NAMALWA (cell line): Measurements from ENCODE around the gene PDYN.

ENCODE experiments used
- DNase-seq: peaks from one replicate; pipeline ENCODE4 v3.0.0-alpha.2; 2015; ENCODE audit warnings: low spot score

PDYN gene

GRCh38 chr20:1994627-1995026 lies 769 bp upstream of the PDYN start:
- no peak for DNase-seq

GRCh38 chr20:1992359-1993110 lies 1.3 kb downstream of the PDYN start:
- DNase-seq: no peak

- no peak for DNase-seq
These were observed 6.0 kb downstream of the PDYN start for GRCh38 chr20:1987826-1988225.

DNA sequence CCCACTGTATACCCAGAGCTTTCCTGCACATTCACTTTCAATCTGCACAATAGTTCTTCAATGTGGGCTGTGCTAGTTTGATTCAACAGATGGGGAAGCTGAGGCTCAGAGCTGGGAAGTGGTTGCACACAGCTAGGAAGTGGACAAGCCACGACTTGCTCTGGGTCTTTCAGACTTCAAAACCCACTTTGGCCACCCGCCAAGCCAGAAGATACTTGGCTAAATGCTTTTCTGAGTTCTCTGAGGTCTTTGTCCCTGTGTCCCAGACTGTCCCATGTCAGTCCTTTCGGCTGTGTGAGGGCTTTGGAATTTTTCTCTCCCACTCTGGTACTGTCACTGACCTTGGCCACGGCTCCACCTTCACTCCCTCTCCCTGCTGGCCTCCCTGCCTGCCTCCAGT lies 10.6 kb downstream of the PDYN start:
- no peak for DNase-seq

DNA sequence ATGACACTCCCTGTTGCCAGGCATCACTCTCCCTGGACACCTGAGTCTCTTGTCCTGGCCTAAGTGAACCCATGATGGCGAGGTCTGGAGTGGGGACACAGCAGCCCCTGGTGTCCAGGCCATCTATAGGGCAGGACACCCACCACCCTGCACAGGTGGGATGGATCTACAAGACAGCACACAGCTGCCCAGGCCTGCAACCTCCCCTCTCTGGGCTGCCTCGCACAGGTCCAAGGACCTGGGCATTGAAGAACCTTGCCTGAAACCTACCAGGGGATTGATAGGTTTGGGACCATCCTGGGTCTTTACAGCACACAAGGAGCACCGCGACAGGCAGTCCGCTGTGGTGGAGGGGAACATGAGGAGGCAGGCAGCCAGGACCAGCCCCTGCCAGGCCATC lies 11.2 kb downstream of the PDYN start:
- no peak for DNase-seq

DNA sequence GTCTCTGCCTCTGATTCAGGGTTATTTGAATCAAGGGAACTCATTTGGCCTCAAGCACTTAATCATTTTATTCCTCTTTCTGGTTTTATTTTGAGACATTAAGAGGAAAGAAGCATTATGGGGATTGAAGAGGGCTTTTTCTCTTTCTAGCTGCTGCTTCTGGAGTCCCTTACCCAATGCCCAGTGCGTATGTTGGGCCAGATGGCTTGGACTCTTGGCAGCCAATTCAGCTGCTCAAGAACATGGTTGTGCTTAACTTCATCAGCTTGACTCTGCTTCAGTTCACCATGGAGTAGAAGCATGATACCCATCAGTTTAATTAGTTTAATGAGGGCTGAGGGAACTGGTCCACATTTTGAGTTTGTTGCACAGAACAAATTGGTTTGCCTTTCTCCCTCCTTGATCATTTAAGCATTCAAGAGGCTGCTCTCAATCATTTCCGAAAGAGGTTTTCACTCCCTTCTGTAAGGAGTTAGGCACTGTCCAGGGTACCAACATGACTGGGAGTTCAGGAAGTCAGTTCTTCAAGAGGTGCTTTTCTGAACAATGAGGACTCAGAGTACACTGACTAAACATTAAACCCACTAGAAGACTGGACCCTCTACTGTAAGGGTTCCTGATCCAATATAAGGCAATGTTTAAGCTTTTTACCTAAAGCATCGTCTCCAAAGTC lies 14.6 kb downstream of the PDYN start:
- no peak for DNase-seq

DNA sequence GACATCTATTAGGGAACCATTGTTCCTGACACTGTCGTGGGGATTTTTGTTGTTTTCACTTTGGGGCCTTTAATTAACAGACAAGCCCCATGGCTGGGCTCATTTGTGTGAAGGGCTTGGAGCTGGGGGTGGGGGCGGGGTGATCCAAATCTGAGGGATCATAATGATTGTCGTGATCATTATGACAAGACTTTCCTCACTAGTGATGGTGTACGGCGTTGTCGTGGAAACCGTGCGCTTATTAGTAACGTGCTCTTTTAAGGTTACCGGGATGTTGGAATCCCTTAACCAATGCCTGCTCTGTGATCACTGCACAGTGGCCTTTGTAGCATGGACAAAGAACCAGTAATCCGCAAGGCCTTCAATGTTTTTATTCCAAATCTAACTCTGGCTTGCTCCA lies 18.6 kb downstream of the PDYN start:
- DNase-seq: no peak

- no peak for DNase-seq
These were observed 20.0 kb downstream of the PDYN start for GRCh38 chr20:1973601-1974440.

- DNase-seq: no peak
These were observed 21.8 kb downstream of the PDYN start for GRCh38 chr20:1971893-1972586.

DNA sequence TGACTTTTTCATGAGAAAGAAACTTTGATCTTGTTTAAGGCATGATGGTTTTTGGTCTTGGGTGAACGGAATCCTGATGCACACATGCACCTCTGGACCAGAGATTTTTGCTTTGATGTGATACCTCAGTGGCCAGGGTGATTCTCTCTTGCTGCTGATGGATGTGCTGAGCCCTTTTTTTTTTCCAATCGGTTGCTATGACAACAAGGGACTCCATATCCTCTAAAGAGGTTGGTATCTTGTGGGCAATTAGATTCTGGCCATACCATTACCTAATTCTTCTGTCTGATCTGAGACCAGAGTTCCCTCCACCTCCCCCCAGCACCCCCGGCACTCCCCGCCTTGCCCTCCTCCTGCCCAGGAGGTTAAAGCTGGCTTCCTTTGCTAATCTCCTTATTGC lies 24.9 kb downstream of the PDYN start:
- DNase-seq: no peak

GRCh38 chr20:1965520-1966351 lies 28.1 kb downstream of the PDYN start:
- peak; percentile 86 for DNase-seq

- DNase-seq: no peak
These were observed 29.0 kb downstream of the PDYN start for GRCh38 chr20:1964659-1965405.

DNA sequence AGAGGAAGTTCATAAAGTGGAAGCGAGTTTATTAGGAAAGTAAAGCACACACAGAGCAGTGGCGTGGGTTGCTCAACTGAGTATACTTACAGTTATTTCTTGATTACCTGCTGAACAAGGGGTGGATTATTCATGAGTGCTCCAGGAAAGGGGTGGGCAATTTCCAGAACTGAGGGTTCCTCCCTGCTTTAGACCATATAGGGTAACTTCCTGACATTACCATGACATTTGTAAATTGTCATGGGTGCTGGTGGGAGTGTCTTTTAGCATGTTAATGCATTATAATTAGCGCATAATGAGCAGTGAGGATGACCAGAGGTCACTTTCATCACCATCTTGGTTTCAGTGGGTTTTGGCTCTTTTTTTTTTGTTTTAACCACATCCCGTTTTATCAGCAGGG lies 29.8 kb downstream of the PDYN start:
- DNase-seq: no peak

GRCh38 chr20:1961374-1961773 lies 32.5 kb downstream of the PDYN start:
- DNase-seq: no peak

DNA sequence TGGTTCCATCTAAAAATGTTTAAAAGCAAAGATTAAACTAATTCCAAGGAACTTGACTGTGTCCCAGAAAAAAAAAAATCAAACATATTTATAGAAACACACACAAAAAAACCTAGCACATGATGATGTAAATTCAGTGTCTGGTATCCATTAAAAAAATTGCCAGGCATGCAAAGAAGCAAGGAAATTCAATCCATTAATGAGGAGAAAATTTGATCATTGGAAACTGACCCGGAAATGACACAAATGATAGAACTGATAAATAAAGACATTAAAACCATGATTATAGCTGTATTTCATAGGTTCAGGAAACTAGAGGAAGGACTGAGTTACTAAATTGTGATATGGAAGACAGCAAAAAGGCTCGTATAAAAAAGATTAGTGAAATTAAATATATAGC lies 34.7 kb downstream of the PDYN start:
- no peak for DNase-seq

- DNase-seq: no peak
These were observed 35.4 kb downstream of the PDYN start for GRCh38 chr20:1958426-1958825.

DNA sequence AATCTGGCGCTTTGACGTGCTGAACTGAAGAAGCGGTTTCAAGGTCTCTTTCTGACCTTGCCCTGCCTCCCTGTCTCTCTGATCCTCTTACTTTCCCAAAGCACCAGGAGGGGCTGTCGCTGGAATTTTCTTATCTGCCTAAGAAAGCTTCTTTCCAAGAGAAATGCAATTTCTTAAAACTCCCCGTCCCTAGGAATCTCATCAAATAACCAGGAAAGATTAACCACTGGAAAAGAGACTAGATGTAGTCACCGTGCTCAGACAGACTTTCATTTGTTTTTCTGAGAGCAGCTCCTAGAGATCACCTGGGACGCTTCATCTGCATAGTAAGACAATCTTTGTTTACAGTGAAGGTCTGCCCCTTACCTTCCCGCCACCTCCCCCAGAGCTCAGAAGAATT lies 38.6 kb downstream of the PDYN start:
- DNase-seq: no peak

GRCh38 chr20:1953621-1954020 lies 40.2 kb downstream of the PDYN start:
- DNase-seq: peak; percentile 18

DNA sequence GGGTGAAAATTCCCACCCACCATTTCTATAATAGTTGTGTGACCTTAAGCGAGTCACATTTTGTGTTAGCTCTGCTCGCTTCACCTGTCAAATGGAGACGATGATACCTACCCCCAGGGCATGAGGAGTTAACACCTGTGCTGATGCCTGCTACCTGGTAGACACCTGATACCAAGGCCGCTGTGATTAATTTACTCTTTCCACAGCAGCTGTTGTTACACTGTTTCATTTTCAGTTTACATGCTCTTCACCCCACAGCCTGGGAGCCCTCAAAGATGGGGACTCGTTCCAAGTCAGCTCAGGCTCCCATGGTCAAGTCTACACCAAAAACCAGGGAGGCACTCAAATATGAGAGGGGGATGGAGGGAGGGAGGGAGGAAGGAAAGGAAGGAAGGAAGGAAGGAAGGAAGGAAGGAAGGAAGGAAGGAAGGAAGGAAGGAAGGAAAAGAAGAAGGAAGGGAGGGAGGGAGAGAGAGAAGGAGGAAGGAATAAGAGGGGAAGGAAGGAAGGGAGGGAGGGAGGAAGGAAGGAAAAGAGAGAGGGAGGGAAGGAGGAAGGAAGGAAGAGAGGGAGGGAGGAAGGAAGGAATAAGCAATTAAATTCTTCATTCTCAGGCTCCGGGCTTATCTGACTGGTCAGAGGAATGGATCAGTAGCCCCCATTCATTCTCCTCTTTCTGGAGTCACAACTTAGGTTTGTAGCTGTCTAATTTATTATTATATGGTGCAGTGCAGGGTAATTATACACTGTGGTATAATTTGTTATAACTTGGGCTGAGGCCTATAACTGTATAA lies 40.9 kb downstream of the PDYN start:
- DNase-seq: no peak
